Femur (tissue), 1 donor: ENCODE measurements around the gene RBBP8NL.

Source experiments
- DNase-seq: peaks from one replicate; pipeline ENCODE4 v3.0.0-alpha.2; 2017

RBBP8NL gene

GRCh38 chr20:62405981-62406513 lies 21.3 kb downstream of the RBBP8NL start:
- DNase-seq, result no peak

GRCh38 chr20:62405108-62405980 lies 22.0 kb downstream of the RBBP8NL start:
- no peak for DNase-seq

- no peak for DNase-seq
Measured at GRCh38 chr20:62404761-62405107, 22.6 kb downstream of the RBBP8NL start.

- no peak for DNase-seq
Measured at GRCh38 chr20:62404112-62404665, 23.1 kb downstream of the RBBP8NL start.

GRCh38 chr20:62403331-62403730 lies 24.0 kb downstream of the RBBP8NL start:
- no peak for DNase-seq

- DNase-seq, result no peak
Measured at GRCh38 chr20:62402456-62403150, 24.7 kb downstream of the RBBP8NL start.

- no peak for DNase-seq
Measured at GRCh38 chr20:62401331-62401779, 26.0 kb downstream of the RBBP8NL start.

GRCh38 chr20:62400541-62400940 lies 26.8 kb downstream of the RBBP8NL start:
- DNase-seq, result no peak

GRCh38 chr20:62400021-62400420 lies 27.3 kb downstream of the RBBP8NL start:
- no peak for DNase-seq

GRCh38 chr20:62398120-62398821 lies 29.1 kb downstream of the RBBP8NL start:
- DNase-seq, result no peak

GRCh38 chr20:62396367-62397239 lies 30.7 kb downstream of the RBBP8NL start:
- DNase-seq, result no peak

- no peak for DNase-seq
Measured at GRCh38 chr20:62395311-62396242, 31.8 kb downstream of the RBBP8NL start.

GRCh38 chr20:62394248-62395245 lies 32.8 kb downstream of the RBBP8NL start:
- DNase-seq, result no peak

- no peak for DNase-seq
Measured at GRCh38 chr20:62393830-62394229, 33.5 kb downstream of the RBBP8NL start.

GRCh38 chr20:62393335-62393665 lies 34.0 kb downstream of the RBBP8NL start:
- no peak for DNase-seq

- DNase-seq, result no peak
Measured at GRCh38 chr20:62392621-62393334, 34.6 kb downstream of the RBBP8NL start.

GRCh38 chr20:62392077-62392418 lies 35.3 kb downstream of the RBBP8NL start:
- no peak for DNase-seq

GRCh38 chr20:62391165-62392076 lies 35.9 kb downstream of the RBBP8NL start:
- DNase-seq, result no peak
